ENCODE results near the gene CHAT.

Gene CHAT

GRCh38 chr10:49632406-49633317 is 18.8 kb downstream of the CHAT start:
- Mint-ChIP-seq H3K27me3 (peaks cover 7% of the 10 kb centered on the region), H3K4me3 (no peak overlapping the region), H3K36me3 (ENCODE audit: insufficient read depth) (no peaks in the 10 kb centered on the region), H3K9me3 (no peaks in the 10 kb centered on the region), H3K4me1 (no peaks in the 10 kb centered on the region), H3K27ac (ENCODE audit: low read depth) (no peak overlapping the region)
- ATAC-seq (replicated peaks; ENCODE audit: extremely low read depth, poor library complexity, severe bottlenecking) = no peak
- no peak for DNase-seq (ENCODE audit: low spot score in 2 of 2)

- no peaks in the 10 kb centered on the region for H3K9me3 Mint-ChIP-seq
- no peak overlapping the region for H3K4me3 Mint-ChIP-seq
- no peak overlapping the region for H3K27ac Mint-ChIP-seq (ENCODE audit: low read depth)
- DNase-seq (ENCODE audit: low spot score in 2 of 2) (no peak), ATAC-seq (replicated peaks; ENCODE audit: extremely low read depth, poor library complexity, severe bottlenecking) (no peak)
- H3K27me3 Mint-ChIP-seq = peaks cover 16% of the 10 kb centered on the region
- no peaks in the 10 kb centered on the region for H3K4me1 Mint-ChIP-seq
- H3K36me3 Mint-ChIP-seq (ENCODE audit: insufficient read depth) = no peaks in the 10 kb centered on the region
These were observed 19.7 kb downstream of the CHAT start for GRCh38 chr10:49633327-49634068.

GRCh38 chr10:49634069-49634660 is 20.3 kb downstream of the CHAT start:
- no peak for ATAC-seq (replicated peaks; ENCODE audit: extremely low read depth, poor library complexity, severe bottlenecking)
- Mint-ChIP-seq H3K36me3 (ENCODE audit: insufficient read depth) (no peaks in the 10 kb centered on the region), H3K4me3 (no peak overlapping the region), H3K9me3 (no peaks in the 10 kb centered on the region), H3K4me1 (no peaks in the 10 kb centered on the region), H3K27me3 (peaks cover 17% of the 10 kb centered on the region), H3K27ac (ENCODE audit: low read depth) (no peak overlapping the region)
- DNase-seq (ENCODE audit: low spot score in 2 of 2) = no peak

- ATAC-seq (replicated peaks; ENCODE audit: extremely low read depth, poor library complexity, severe bottlenecking) (no peak), DNase-seq (ENCODE audit: low spot score in 2 of 2) (no peak)
- peaks cover 80% of the 10 kb centered on the region for H3K27me3 Mint-ChIP-seq
- no peaks in the 10 kb centered on the region for H3K36me3 Mint-ChIP-seq (ENCODE audit: insufficient read depth)
- H3K9me3 Mint-ChIP-seq = no peaks in the 10 kb centered on the region
- H3K27ac Mint-ChIP-seq (ENCODE audit: low read depth) = no peak overlapping the region
- no peaks in the 10 kb centered on the region for H3K4me1 Mint-ChIP-seq
- H3K4me3 Mint-ChIP-seq = no peak overlapping the region
These were observed 28.5 kb downstream of the CHAT start for GRCh38 chr10:49642311-49642710.

GRCh38 chr10:49643241-49644034 is 29.6 kb downstream of the CHAT start:
- no peaks in the 10 kb centered on the region for H3K9me3 Mint-ChIP-seq
- no peaks in the 10 kb centered on the region for H3K36me3 Mint-ChIP-seq (ENCODE audit: insufficient read depth)
- no peaks in the 10 kb centered on the region for H3K4me1 Mint-ChIP-seq
- DNase-seq (ENCODE audit: low spot score in 2 of 2) (no peak), ATAC-seq (replicated peaks; ENCODE audit: extremely low read depth, poor library complexity, severe bottlenecking) (no peak)
- H3K27ac Mint-ChIP-seq (ENCODE audit: low read depth) = no peak overlapping the region
- no peak overlapping the region for H3K4me3 Mint-ChIP-seq
- peaks cover 69% of the 10 kb centered on the region for H3K27me3 Mint-ChIP-seq

- peaks cover 4% of the 10 kb centered on the region for H3K4me1 Mint-ChIP-seq
- DNase-seq (ENCODE audit: low spot score in 2 of 2) = no peak
- H3K9me3 Mint-ChIP-seq = no peaks in the 10 kb centered on the region
- H3K36me3 Mint-ChIP-seq (ENCODE audit: insufficient read depth) = no peaks in the 10 kb centered on the region
- no peak for ATAC-seq (replicated peaks; ENCODE audit: extremely low read depth, poor library complexity, severe bottlenecking)
- H3K27ac Mint-ChIP-seq (ENCODE audit: low read depth) = no peak overlapping the region
- no peak overlapping the region for H3K4me3 Mint-ChIP-seq
- peaks cover 67% of the 10 kb centered on the region for H3K27me3 Mint-ChIP-seq
These were observed 30.3 kb downstream of the CHAT start for GRCh38 chr10:49644035-49644646.

- ATAC-seq (replicated peaks; ENCODE audit: extremely low read depth, poor library complexity, severe bottlenecking) (no peak), DNase-seq (ENCODE audit: low spot score in 2 of 2) (no peak)
- peaks cover 8% of the 10 kb centered on the region for H3K4me1 Mint-ChIP-seq
These were observed 31.6 kb downstream of the CHAT start for GRCh38 chr10:49645417-49645816.

GRCh38 chr10:49645871-49646870 is 32.3 kb downstream of the CHAT start:
- Mint-ChIP-seq H3K4me3 (no peak overlapping the region), H3K27ac (ENCODE audit: low read depth) (no peak overlapping the region), H3K27me3 (peaks cover 58% of the 10 kb centered on the region), H3K36me3 (ENCODE audit: insufficient read depth) (no peaks in the 10 kb centered on the region), H3K4me1 (peaks cover 8% of the 10 kb centered on the region), H3K9me3 (no peaks in the 10 kb centered on the region)
- ATAC-seq (replicated peaks; ENCODE audit: extremely low read depth, poor library complexity, severe bottlenecking) (no peak), DNase-seq (ENCODE audit: low spot score in 2 of 2) (no peak)

More at GRCh38 chr10:49645417-49645816, 31.6 kb downstream of the CHAT start:
- Mint-ChIP-seq H3K27me3 (peaks cover 61% of the 10 kb centered on the region), H3K4me3 (no peak overlapping the region), H3K27ac (ENCODE audit: low read depth) (no peak overlapping the region), H3K9me3 (no peaks in the 10 kb centered on the region), H3K36me3 (ENCODE audit: insufficient read depth) (no peaks in the 10 kb centered on the region)

- Mint-ChIP-seq H3K36me3 (ENCODE audit: insufficient read depth) (no peaks in the 10 kb centered on the region), H3K27ac (ENCODE audit: low read depth) (no peak overlapping the region)
These were observed 33.7 kb downstream of the CHAT start for GRCh38 chr10:49647554-49647953.

GRCh38 chr10:49647985-49648795 is 34.4 kb downstream of the CHAT start:
- no peak overlapping the region for H3K27ac Mint-ChIP-seq (ENCODE audit: low read depth)
- no peak for DNase-seq (ENCODE audit: low spot score in 2 of 2)
- no peaks in the 10 kb centered on the region for H3K36me3 Mint-ChIP-seq (ENCODE audit: insufficient read depth)
- no peak for ATAC-seq (replicated peaks; ENCODE audit: extremely low read depth, poor library complexity, severe bottlenecking)
- H3K9me3 Mint-ChIP-seq = no peaks in the 10 kb centered on the region
- no peak overlapping the region for H3K4me3 Mint-ChIP-seq
- H3K27me3 Mint-ChIP-seq = peaks cover 48% of the 10 kb centered on the region
- peaks cover 8% of the 10 kb centered on the region for H3K4me1 Mint-ChIP-seq

More at GRCh38 chr10:49647554-49647953, 33.7 kb downstream of the CHAT start:
- Mint-ChIP-seq H3K4me3 (no peak overlapping the region), H3K9me3 (no peaks in the 10 kb centered on the region), H3K27me3 (peaks cover 48% of the 10 kb centered on the region), H3K4me1 (peaks cover 8% of the 10 kb centered on the region)
- no peak for ATAC-seq (replicated peaks; ENCODE audit: extremely low read depth, poor library complexity, severe bottlenecking)
- no peak for DNase-seq (ENCODE audit: low spot score in 2 of 2)
